Keratinocyte (primary cell): Measurements from ENCODE around the gene SEC14L1. TPM values are rescaled to one million over a fixed set of nuclear protein-coding genes. Genes with fewer than 3 reads are reported as not detected.

Experiments used
- DNase-seq: peaks from one replicate; pipeline ENCODE4 v3.0.0-alpha.2; 2011; ENCODE audit warnings: low read depth, missing footprints, low spot score
- FAIRE-seq: peaks from 2 replicates; lab custom pipeline; 2011; peaks lifted over from hg19 to GRCh38; lab: Jason Lieb, UNC
- H2AFZ ChIP-seq: 2 replicates; pipeline ENCODE4 v1.6.0; 2012; ENCODE audit warnings: low read length, control low read depth, inconsistent platforms; ENCODE audit not compliant: control insufficient read depth
- H3K27ac ChIP-seq: 2 replicates; pipeline ENCODE4 v1.5.1; 2011; ENCODE audit warnings: low read length; ENCODE audit not compliant: control insufficient read depth, insufficient read depth
- H3K27me3 ChIP-seq: 3 replicates; pipeline ENCODE4 v1.6.0; 2011; ENCODE audit warnings: low read length; ENCODE audit not compliant: control insufficient read depth, insufficient read depth; ENCODE audit errors: extremely low read depth
- H3K36me3 ChIP-seq, 2 experiments: 2 replicates in 1 of 2; 3 replicates in 1 of 2; pipeline ENCODE4 v1.5.1; 2011; ENCODE audit warnings: low read length in 2 of 2, mild to moderate bottlenecking in 1 of 2; ENCODE audit not compliant: control insufficient read depth in 2 of 2, insufficient read depth in 2 of 2; ENCODE audit errors: extremely low read depth in 1 of 2
- H3K4me1 ChIP-seq: 3 replicates; pipeline ENCODE4 v1.5.1; 2011; ENCODE audit warnings: low read length; ENCODE audit not compliant: control insufficient read depth, insufficient read depth; ENCODE audit errors: extremely low read depth
- H3K4me2 ChIP-seq: 3 replicates; pipeline ENCODE4 v1.6.0; 2011; ENCODE audit warnings: low read depth, low read length; ENCODE audit not compliant: control insufficient read depth, insufficient read depth; ENCODE audit errors: extremely low read depth
- H3K4me3 ChIP-seq, 3 experiments: fragments of 200-600 bp in 1 of 3; sonication (generic) in 1 of 3; 2 replicates in 2 of 3; 3 replicates in 1 of 3; pipeline ENCODE4 v1.5.1; 2011 to 2016; ENCODE audit warnings: low read length in 3 of 3, mild to moderate bottlenecking in 3 of 3, control low read depth in 2 of 3, inconsistent platforms in 1 of 3, low read depth in 1 of 3, mixed read lengths in 1 of 3, mixed run types in 1 of 3, moderate library complexity in 1 of 3; ENCODE audit not compliant: control insufficient read depth in 2 of 3, insufficient read depth in 2 of 3; ENCODE audit errors: extremely low read depth in 1 of 3
- H3K79me2 ChIP-seq: 2 replicates; pipeline ENCODE4 v1.6.0; 2012; ENCODE audit warnings: low read length; ENCODE audit not compliant: control insufficient read depth, insufficient read depth
- H3K9ac ChIP-seq: 3 replicates; pipeline ENCODE4 v1.6.0; 2011; ENCODE audit warnings: low read length; ENCODE audit not compliant: control insufficient read depth, insufficient read depth; ENCODE audit errors: extremely low read depth
- H3K9me1 ChIP-seq: 3 replicates; pipeline ENCODE4 v1.6.0; 2011; ENCODE audit warnings: low read length; ENCODE audit not compliant: control insufficient read depth, insufficient read depth; ENCODE audit errors: extremely low read depth
- H3K9me3 ChIP-seq: 2 replicates; pipeline ENCODE4 v1.5.1; 2012; ENCODE audit warnings: low read depth, low read length; ENCODE audit not compliant: control insufficient read depth
- H4K20me1 ChIP-seq: 3 replicates; pipeline ENCODE4 v1.6.0; 2011; ENCODE audit warnings: low read length; ENCODE audit not compliant: control insufficient read depth, insufficient read depth; ENCODE audit errors: extremely low read depth
- CTCF ChIP-seq, 3 experiments: IDR thresholded peaks in 1 of 3; conservative IDR thresholded peaks in 1 of 3; optimal IDR thresholded peaks in 1 of 3; 2 replicates in 2 of 3; 3 replicates in 1 of 3; pipeline versions ENCODE3 to v1.5.1; 2011; ENCODE audit warnings: low read length in 3 of 3, mild to moderate bottlenecking in 3 of 3, moderate library complexity in 2 of 3, control low read depth in 1 of 3, inconsistent platforms in 1 of 3; ENCODE audit not compliant: insufficient read depth in 2 of 3; ENCODE audit errors: extremely low read depth in 1 of 3
- EZH2 ChIP-seq: IDR thresholded peaks from one replicate; pipeline ENCODE4 v1.6.1; 2012; ENCODE audit warnings: inconsistent platforms, mild to moderate bottlenecking, low read length, moderate library complexity
- dilution Hi-C: fragments of 300-500 bp; cut with MboI; formaldehyde crosslinking; loops from one replicate; pipeline ENCODE4 v1.7.0; 2020; ENCODE audit warnings: low sequenced_read_pairs; ENCODE audit not compliant: extremely low pct_ligation_motif_present
- polyA plus RNA-seq, 5 experiments: library from polyadenylated mRNA; depleted of rRNA in 3 of 5; stranded (reverse) in 3 of 5; stranded (forward) in 1 of 5; unstranded in 1 of 5; fragments of >200 nt; gene quantifications; 1 replicate in 1 of 5; 2 replicates in 3 of 5; 3 replicates in 1 of 5; pipeline versions ENCODE4 v1.2.1 to v1.2.3, GENCODE V29; 2011 to 2012; ENCODE audit warnings: missing spikeins in 2 of 5, low read depth in 1 of 5, low replicate concordance in 1 of 5

Gene SEC14L1
- polyA plus RNA-seq, 1 donor (not counting 4 experiments of a cell fraction or from before 2014, with no cell fraction given), result 35.6 TPM

GRCh38 chr17:77146882-77147281, 6.1 kb downstream of the SEC14L1 start:
- peaks cover 3% of the 10 kb centered on the region for H4K20me1 ChIP-seq
- no peak overlapping the region for H3K4me3 ChIP-seq
- no peaks in the 10 kb centered on the region for H3K27me3 ChIP-seq
- no peak for FAIRE-seq
- dilution Hi-C loops, result no loop called here
- peak in 1 of 3 experiments; percentile 29 for TF ChIP-seq CTCF (optimal IDR thresholded peaks at IDR 0.05 in 1 of 3, IDR thresholded peaks at IDR 0.05 in 1 of 3, conservative IDR thresholded peaks at IDR 0.05 in 1 of 3; ENCODE audit: extremely low read depth in 1 of 3, insufficient read depth in 2 of 3, low read length in 3 of 3)
- TF ChIP-seq EZH2, result no peak
- H2AFZ ChIP-seq, result no peak overlapping the region
- H3K36me3 ChIP-seq, result peaks cover 22 to 56% of the 10 kb centered on the region in 2 experiments
- no peak overlapping the region for H3K4me2 ChIP-seq
- no peak for DNase-seq
- H3K27ac ChIP-seq, result no peak overlapping the region
- no peaks in the 10 kb centered on the region for H3K9me3 ChIP-seq
- peaks cover 95% of the 10 kb centered on the region for H3K79me2 ChIP-seq
- H3K4me1 ChIP-seq, result peaks cover 14% of the 10 kb centered on the region
- peaks cover 2% of the 10 kb centered on the region for H3K9me1 ChIP-seq
- H3K9ac ChIP-seq, result no peak overlapping the region

- no peak for FAIRE-seq
- Histone ChIP-seq H3K4me1 (peaks cover 9% of the 10 kb centered on the region), H3K4me3 (no peak overlapping the region)
Observed at GRCh38 chr17:77147357-77147801, 6.6 kb downstream of the SEC14L1 start.

More at GRCh38 chr17:77147357-77147801, 6.6 kb downstream of the SEC14L1 start:
- Histone ChIP-seq H3K4me2 (no peak overlapping the region), H3K27me3 (no peaks in the 10 kb centered on the region), H3K9me1 (peaks cover 3% of the 10 kb centered on the region), H3K36me3 (peaks cover 22 to 57% of the 10 kb centered on the region in 2 experiments), H3K79me2 (peaks cover 94% of the 10 kb centered on the region), H3K9me3 (no peaks in the 10 kb centered on the region), H4K20me1 (peaks cover 3% of the 10 kb centered on the region), H3K9ac (no peak overlapping the region), H3K27ac (no peak overlapping the region), H2AFZ (no peak overlapping the region)
- dilution Hi-C loops, result no loop called here
- DNase-seq, result no peak
- no peak for TF ChIP-seq CTCF (optimal IDR thresholded peaks at IDR 0.05 in 1 of 3, IDR thresholded peaks at IDR 0.05 in 1 of 3, conservative IDR thresholded peaks at IDR 0.05 in 1 of 3; ENCODE audit: extremely low read depth in 1 of 3, insufficient read depth in 2 of 3, low read length in 3 of 3)
- TF ChIP-seq EZH2, result no peak
